AG09319 (cell line): ENCODE results near the gene B4GALNT2.
"Not testable (repeated sequence)": the region's sequence is repeated elsewhere in the genome, so short reads cannot be mapped to it uniquely, and the experiment has no call there.

Experiments used
- DNase-seq: peaks from one replicate; pipeline ENCODE4 v3.0.0-alpha.2; 2010; ENCODE audit warnings: low read depth; ENCODE audit errors: extremely low read depth
- CTCF ChIP-seq: IDR thresholded peaks from 2 replicates; pipeline ENCODE4 v1.5.1; 2011; ENCODE audit warnings: low read depth, mild to moderate bottlenecking, inconsistent platforms, low read length, moderate library complexity

The B4GALNT2 gene

GRCh38 chr17:49121696-49122292 lies 10.8 kb upstream of the B4GALNT2 start:
- no peak for DNase-seq
- no peak for TF ChIP-seq CTCF

GRCh38 chr17:49122566-49122965 lies 10.0 kb upstream of the B4GALNT2 start:
- TF ChIP-seq CTCF, result no peak
- no peak for DNase-seq

GRCh38 chr17:49123061-49123460 lies 9.5 kb upstream of the B4GALNT2 start:
- no peak for DNase-seq
- TF ChIP-seq CTCF, result no peak

GRCh38 chr17:49125449-49125848 lies 7.1 kb upstream of the B4GALNT2 start:
- DNase-seq, result no peak
- no peak for TF ChIP-seq CTCF

GRCh38 chr17:49126183-49126859 lies 6.2 kb upstream of the B4GALNT2 start:
- DNase-seq, result not testable (repeated sequence)

- DNase-seq, result not testable (repeated sequence)
Observed at GRCh38 chr17:49129359-49129950, 3.1 kb upstream of the B4GALNT2 start.

- TF ChIP-seq CTCF, result no peak
- DNase-seq, result no peak
Observed at GRCh38 chr17:49130891-49131290, 1.7 kb upstream of the B4GALNT2 start.

GRCh38 chr17:49132317-49132698 lies 261 bp upstream of the B4GALNT2 start:
- TF ChIP-seq CTCF, result no peak
- no peak for DNase-seq
